PFSK-1 (cell line): ENCODE results near the gene PGBD4.

Source experiments
- FOXP2 ChIP-seq: optimal IDR thresholded peaks from 2 replicates; pipeline ENCODE3; 2011; ENCODE audit warnings: borderline replicate concordance, control low read depth, inconsistent platforms; ENCODE audit not compliant: insufficient read depth; ENCODE audit errors: extremely low read length, extremely low read depth
- POLR2AphosphoS5 ChIP-seq: IDR thresholded peaks from 2 replicates; pipeline ENCODE4 v1.6.1; 2012; ENCODE audit warnings: low read depth, mild to moderate bottlenecking, control low read depth, low read length, moderate library complexity
- SIN3A ChIP-seq: IDR thresholded peaks from 2 replicates; pipeline ENCODE4 v1.6.1; 2012; ENCODE audit warnings: mild to moderate bottlenecking, low read length, moderate library complexity, borderline replicate concordance; ENCODE audit not compliant: insufficient read depth
- TAF1 ChIP-seq: IDR thresholded peaks from 2 replicates; pipeline ENCODE4 v1.6.1; 2012; ENCODE audit warnings: low read length, control low read depth, borderline replicate concordance; ENCODE audit not compliant: insufficient read depth

GRCh38 chr15:34128898-34129297 lies 27.0 kb downstream of the PGBD4 start:
- TF ChIP-seq POLR2AphosphoS5 (no peak), FOXP2 (no peak), TAF1 (no peak), SIN3A (no peak)
